ENCODE data around the gene ELK3. TPM values are rescaled to one million over a fixed set of nuclear protein-coding genes. Genes with fewer than 3 reads are reported as not detected.

ELK3 gene
- total RNA-seq, 2 experiments from 2014 or later = 46.3 TPM

GRCh38 chr12:96293093-96293492, 98.9 kb downstream of the ELK3 start:
- H3K4me3 Mint-ChIP-seq = no peak overlapping the region
- H3K4me1 Mint-ChIP-seq = peaks cover 13% of the 10 kb centered on the region
- peaks cover 57% of the 10 kb centered on the region for H3K36me3 Mint-ChIP-seq (ENCODE audit: low read depth)
- ChIA-PET CTCF (no interaction called here), POLR2A (no interaction called here)
- no peaks in the 10 kb centered on the region for H3K9me3 Mint-ChIP-seq
- H3K27me3 Mint-ChIP-seq = no peaks in the 10 kb centered on the region
- no peak for DNase-seq
- H3K27ac Mint-ChIP-seq = no peak overlapping the region

- H3K36me3 Mint-ChIP-seq (ENCODE audit: low read depth) = peaks cover 52% of the 10 kb centered on the region
- peaks cover 15% of the 10 kb centered on the region for H3K4me1 Mint-ChIP-seq
- H3K27ac Mint-ChIP-seq = no peak overlapping the region
- ChIA-PET POLR2A (interaction anchor here (1.1 kb wide), 1 partner anchor 106 kb away, joined by 3 read pairs; the partner anchor contains the start of gene CDK17), CTCF (interaction anchor here (1.3 to 1.6 kb wide), 2 partner anchors 13 to 83 kb away, joined by 3 read pairs; no protein-coding TSS in a partner anchor)
- no peaks in the 10 kb centered on the region for H3K27me3 Mint-ChIP-seq
- DNase-seq = no peak
- no peaks in the 10 kb centered on the region for H3K9me3 Mint-ChIP-seq
- H3K4me3 Mint-ChIP-seq = no peak overlapping the region
These were observed 100.7 kb downstream of the ELK3 start for GRCh38 chr12:96294831-96295230.

- no peak overlapping the region for H3K4me3 Mint-ChIP-seq
- DNase-seq = no peak
- H3K9me3 Mint-ChIP-seq = no peaks in the 10 kb centered on the region
- CTCF ChIA-PET = interaction anchor here (1.3 to 1.6 kb wide), 2 partner anchors 12 to 83 kb away, joined by 3 read pairs; no protein-coding TSS in a partner anchor
- H3K4me1 Mint-ChIP-seq = peaks cover 15% of the 10 kb centered on the region
- H3K27ac Mint-ChIP-seq = no peak overlapping the region
- no peaks in the 10 kb centered on the region for H3K27me3 Mint-ChIP-seq
- POLR2A ChIA-PET = interaction anchor here (0.7 to 1.5 kb wide), 3 partner anchors 104 to 105 kb away, joined by 3 to 4 read pairs (median 3); partner anchors contain the start of gene CDK17
- peaks cover 56% of the 10 kb centered on the region for H3K36me3 Mint-ChIP-seq (ENCODE audit: low read depth)
These were observed 101.5 kb downstream of the ELK3 start for GRCh38 chr12:96295532-96296160.

GRCh38 chr12:96297504-96297903, 103.3 kb downstream of the ELK3 start:
- H3K36me3 Mint-ChIP-seq (ENCODE audit: low read depth) = peaks cover 52% of the 10 kb centered on the region
- no peak for DNase-seq
- ChIA-PET CTCF (interaction anchor here (0.7 kb wide), 2 partner anchors 55 to 219 kb away, joined by 3 read pairs; no protein-coding TSS in a partner anchor), POLR2A (interaction anchor here (1.5 kb wide), 1 partner anchor 103 kb away, joined by 4 read pairs; the partner anchor contains the start of gene CDK17)
- no peaks in the 10 kb centered on the region for H3K27me3 Mint-ChIP-seq
- peaks cover 18% of the 10 kb centered on the region for H3K4me1 Mint-ChIP-seq
- H3K9me3 Mint-ChIP-seq = no peaks in the 10 kb centered on the region
- H3K27ac Mint-ChIP-seq = no peak overlapping the region
- no peak overlapping the region for H3K4me3 Mint-ChIP-seq

- peaks cover 36% of the 10 kb centered on the region for H3K36me3 Mint-ChIP-seq (ENCODE audit: low read depth)
- H3K27me3 Mint-ChIP-seq = no peaks in the 10 kb centered on the region
- ChIA-PET CTCF (no interaction called here), POLR2A (no interaction called here)
- H3K4me3 Mint-ChIP-seq = no peak overlapping the region
- no peak overlapping the region for H3K27ac Mint-ChIP-seq
- H3K4me1 Mint-ChIP-seq = peaks cover 13% of the 10 kb centered on the region
- no peaks in the 10 kb centered on the region for H3K9me3 Mint-ChIP-seq
- no peak for DNase-seq
These were observed 105.9 kb downstream of the ELK3 start for GRCh38 chr12:96300064-96300463.

GRCh38 chr12:96301732-96302131, 107.6 kb downstream of the ELK3 start:
- Mint-ChIP-seq H3K36me3 (ENCODE audit: low read depth) (peaks cover 37% of the 10 kb centered on the region), H3K4me3 (no peak overlapping the region), H3K27me3 (no peaks in the 10 kb centered on the region), H3K4me1 (peaks cover 11% of the 10 kb centered on the region), H3K9me3 (no peaks in the 10 kb centered on the region), H3K27ac (no peak overlapping the region)
- CTCF ChIA-PET = no interaction called here
- POLR2A ChIA-PET = no interaction called here
- DNase-seq = no peak

- peaks cover 39% of the 10 kb centered on the region for H3K36me3 Mint-ChIP-seq (ENCODE audit: low read depth)
- no peak overlapping the region for H3K4me3 Mint-ChIP-seq
- H3K27ac Mint-ChIP-seq = no peak overlapping the region
- peaks cover 11% of the 10 kb centered on the region for H3K4me1 Mint-ChIP-seq
- H3K27me3 Mint-ChIP-seq = no peaks in the 10 kb centered on the region
- CTCF ChIA-PET = interaction anchor here (0.8 to 1.9 kb wide), 2 partner anchors 96 to 97 kb away, joined by 3 to 6 read pairs; partner anchors contain the start of gene CDK17
- POLR2A ChIA-PET = interaction anchor here (0.9 to 1.7 kb wide), 2 partner anchors 76 to 97 kb away, joined by 3 to 6 read pairs; partner anchors contain the start of gene CDK17
- no peaks in the 10 kb centered on the region for H3K9me3 Mint-ChIP-seq
- no peak for DNase-seq
These were observed 108.6 kb downstream of the ELK3 start for GRCh38 chr12:96302687-96303310.

GRCh38 chr12:96303653-96304052, 109.5 kb downstream of the ELK3 start:
- Mint-ChIP-seq H3K4me1 (peaks cover 11% of the 10 kb centered on the region), H3K27ac (no peak overlapping the region), H3K4me3 (no peak overlapping the region), H3K9me3 (no peaks in the 10 kb centered on the region), H3K27me3 (no peaks in the 10 kb centered on the region), H3K36me3 (ENCODE audit: low read depth) (peaks cover 38% of the 10 kb centered on the region)
- no peak for DNase-seq
- ChIA-PET CTCF (interaction anchor here (0.8 to 1.9 kb wide), 2 partner anchors 95 to 96 kb away, joined by 3 to 6 read pairs; partner anchors contain the start of gene CDK17), POLR2A (interaction anchor here (0.9 to 1.7 kb wide), 2 partner anchors 75 to 96 kb away, joined by 3 to 6 read pairs; partner anchors contain the start of gene CDK17)

- H3K4me3 Mint-ChIP-seq = no peak overlapping the region
- H3K27ac Mint-ChIP-seq = no peak overlapping the region
- no peaks in the 10 kb centered on the region for H3K9me3 Mint-ChIP-seq
- H3K4me1 Mint-ChIP-seq = peaks cover 9% of the 10 kb centered on the region
- H3K36me3 Mint-ChIP-seq (ENCODE audit: low read depth) = peaks cover 32% of the 10 kb centered on the region
- CTCF ChIA-PET = no interaction called here
- POLR2A ChIA-PET = no interaction called here
- no peak for DNase-seq
- H3K27me3 Mint-ChIP-seq = no peaks in the 10 kb centered on the region
These were observed 111.5 kb downstream of the ELK3 start for GRCh38 chr12:96305665-96306064.

GRCh38 chr12:96308881-96309280, 114.7 kb downstream of the ELK3 start:
- ChIA-PET CTCF (no interaction called here), POLR2A (no interaction called here)
- Mint-ChIP-seq H3K27me3 (no peaks in the 10 kb centered on the region), H3K27ac (no peak overlapping the region), H3K9me3 (no peaks in the 10 kb centered on the region), H3K36me3 (ENCODE audit: low read depth) (peaks cover 29% of the 10 kb centered on the region), H3K4me3 (no peak overlapping the region), H3K4me1 (peaks cover 6% of the 10 kb centered on the region)
- DNase-seq = no peak

- peaks cover 8% of the 10 kb centered on the region for H3K4me1 Mint-ChIP-seq
- H3K36me3 Mint-ChIP-seq (ENCODE audit: low read depth) = peaks cover 31% of the 10 kb centered on the region
- H3K4me3 Mint-ChIP-seq = no peak overlapping the region
- H3K27ac Mint-ChIP-seq = no peak overlapping the region
- H3K9me3 Mint-ChIP-seq = no peaks in the 10 kb centered on the region
- POLR2A ChIA-PET = interaction anchor here (1.0 kb wide), 1 partner anchor 89 kb away, joined by 3 read pairs; no protein-coding TSS in a partner anchor
- CTCF ChIA-PET = interaction anchor here (2.7 kb wide), 1 partner anchor 207 kb away, joined by 8 read pairs; no protein-coding TSS in a partner anchor
- H3K27me3 Mint-ChIP-seq = no peaks in the 10 kb centered on the region
- no peak for DNase-seq
These were observed 115.9 kb downstream of the ELK3 start for GRCh38 chr12:96310067-96310466.

GRCh38 chr12:96311191-96311590, 117.0 kb downstream of the ELK3 start:
- H3K36me3 Mint-ChIP-seq (ENCODE audit: low read depth) = peaks cover 26% of the 10 kb centered on the region
- no peak overlapping the region for H3K4me3 Mint-ChIP-seq
- H3K27me3 Mint-ChIP-seq = no peaks in the 10 kb centered on the region
- CTCF ChIA-PET = interaction anchor here (2.7 kb wide), 1 partner anchor 205 kb away, joined by 8 read pairs; no protein-coding TSS in a partner anchor
- no peak overlapping the region for H3K27ac Mint-ChIP-seq
- DNase-seq = no peak
- H3K9me3 Mint-ChIP-seq = no peaks in the 10 kb centered on the region
- POLR2A ChIA-PET = no interaction called here
- peaks cover 7% of the 10 kb centered on the region for H3K4me1 Mint-ChIP-seq

- Mint-ChIP-seq H3K27me3 (no peaks in the 10 kb centered on the region), H3K4me1 (peaks cover 9% of the 10 kb centered on the region), H3K36me3 (ENCODE audit: low read depth) (peaks cover 19% of the 10 kb centered on the region), H3K9me3 (no peaks in the 10 kb centered on the region), H3K27ac (no peak overlapping the region), H3K4me3 (no peak overlapping the region)
- no peak for DNase-seq
- CTCF ChIA-PET = no interaction called here
- POLR2A ChIA-PET = no interaction called here
These were observed 119.4 kb downstream of the ELK3 start for GRCh38 chr12:96313606-96314005.

Measured in activated CD4-positive, alpha-beta memory T cell treated with anti-CD3 and anti-CD28 coated beads, Interleukin-2, amount 10 ng/mL, durations not matched to agents 7 days and 5 days (primary cell).